ENCODE data around the gene NHLH1. TPM values are rescaled to one million over a fixed set of nuclear protein-coding genes. Genes with fewer than 3 reads are reported as not detected.

Gene NHLH1
- total RNA-seq, 2 donors from 2014 or later, result not detected

GRCh38 chr1:160332516-160332915 is 34.4 kb upstream of the NHLH1 start:
- Histone ChIP-seq H3K27ac (no peak overlapping the region), H3K4me3 (no peak overlapping the region), H3K27me3 (no peaks in the 10 kb centered on the region), H3K4me1 (no peaks in the 10 kb centered on the region), H3K9me3 (no peaks in the 10 kb centered on the region), H3K36me3 (peaks cover 96% of the 10 kb centered on the region)
- no peak for DNase-seq (ENCODE audit: low spot score)
- no peak for TF ChIP-seq CTCF (IDR thresholded peaks at IDR 0.05)

- DNase-seq (ENCODE audit: low spot score), result no peak
- TF ChIP-seq CTCF (IDR thresholded peaks at IDR 0.05), result no peak
- H3K27me3 ChIP-seq, result no peaks in the 10 kb centered on the region
- no peak overlapping the region for H3K27ac ChIP-seq
- peaks cover 0 to 24% of the 10 kb centered on the region in 2 donors for H3K4me1 ChIP-seq
- no peaks in the 10 kb centered on the region for H3K9me3 ChIP-seq
- H3K4me3 ChIP-seq, result no peak overlapping the region
- H3K36me3 ChIP-seq, result peaks cover 57% of the 10 kb centered on the region
Observed at GRCh38 chr1:160338580-160338979, 28.3 kb upstream of the NHLH1 start.

GRCh38 chr1:160340146-160340545 is 26.7 kb upstream of the NHLH1 start:
- Histone ChIP-seq H3K4me1 (peaks cover 0 to 34% of the 10 kb centered on the region in 2 donors), H3K27ac (peak overlapping the region in 1 of 2 donors; percentile 6), H3K4me3 (no peak overlapping the region), H3K9me3 (no peaks in the 10 kb centered on the region), H3K36me3 (peaks cover 43% of the 10 kb centered on the region), H3K27me3 (no peaks in the 10 kb centered on the region)
- DNase-seq (ENCODE audit: low spot score), result no peak
- no peak for TF ChIP-seq CTCF (IDR thresholded peaks at IDR 0.05)

- peaks cover 0 to 34% of the 10 kb centered on the region in 2 donors for H3K4me1 ChIP-seq
- H3K9me3 ChIP-seq, result no peaks in the 10 kb centered on the region
- no peaks in the 10 kb centered on the region for H3K27me3 ChIP-seq
- no peak overlapping the region for H3K4me3 ChIP-seq
- no peak for DNase-seq (ENCODE audit: low spot score)
- peak overlapping the region in 1 of 2 donors; percentile 6 for H3K27ac ChIP-seq
- no peak for TF ChIP-seq CTCF (IDR thresholded peaks at IDR 0.05)
- H3K36me3 ChIP-seq, result peaks cover 37% of the 10 kb centered on the region
Observed at GRCh38 chr1:160340866-160341265, 26.0 kb upstream of the NHLH1 start.

GRCh38 chr1:160342526-160342925 is 24.3 kb upstream of the NHLH1 start:
- peak overlapping the region; percentile 87 to 94 for H3K4me3 ChIP-seq
- no peaks in the 10 kb centered on the region for H3K9me3 ChIP-seq
- H3K4me1 ChIP-seq, result peaks cover 0 to 38% of the 10 kb centered on the region in 2 donors
- H3K36me3 ChIP-seq, result peaks cover 22% of the 10 kb centered on the region
- no peaks in the 10 kb centered on the region for H3K27me3 ChIP-seq
- no peak for DNase-seq (ENCODE audit: low spot score)
- peak overlapping the region; percentile 89 to 96 for H3K27ac ChIP-seq
- no peak for TF ChIP-seq CTCF (IDR thresholded peaks at IDR 0.05)

All from right atrium auricular region (tissue), 2 donors.